ENCODE data around the gene VTI1A. TPM values are rescaled to one million over a fixed set of nuclear protein-coding genes. Genes with fewer than 3 reads are reported as not detected.
A peak's percentile ranks its signal among the peaks of the same experiment; 100 is the strongest.

The VTI1A gene
- total RNA-seq, 6 experiments from 2014 or later: 11.2 to 26.2 (median 12.3) TPM

GRCh38 chr10:112835944-112836451 lies 389.0 kb downstream of the VTI1A start:
- Histone ChIP-seq H3K27ac (peak overlapping the region; percentile 53 to 86 (median 78)), H3K4me3 (peak overlapping the region in 2 of 3 donors; percentile 5 to 7), H3K36me3 (no peaks in the 10 kb centered on the region), H3K9me3 (no peaks in the 10 kb centered on the region), H3K4me1 (peaks cover 0 to 31% (median 17%) of the 10 kb centered on the region in 4 donors), H3K27me3 (no peaks in the 10 kb centered on the region)
- WGBS (ENCODE audit: insufficient coverage, low coverage, low lambda C conversion rate, missing lambda C conversion rate): 30% methylated on average over 7 of the region's 7 CpGs
- intact Hi-C loops (cut with DNase I): no loop called here
- ATAC-seq (peak; percentile 87 to 93 (median 88)), DNase-seq (peak; percentile 85 to 94 (median 93))
- peak; percentile 66 for TF ChIP-seq POLR2A (IDR thresholded peaks at IDR 0.05)
- TF ChIP-seq, protein P1, sequence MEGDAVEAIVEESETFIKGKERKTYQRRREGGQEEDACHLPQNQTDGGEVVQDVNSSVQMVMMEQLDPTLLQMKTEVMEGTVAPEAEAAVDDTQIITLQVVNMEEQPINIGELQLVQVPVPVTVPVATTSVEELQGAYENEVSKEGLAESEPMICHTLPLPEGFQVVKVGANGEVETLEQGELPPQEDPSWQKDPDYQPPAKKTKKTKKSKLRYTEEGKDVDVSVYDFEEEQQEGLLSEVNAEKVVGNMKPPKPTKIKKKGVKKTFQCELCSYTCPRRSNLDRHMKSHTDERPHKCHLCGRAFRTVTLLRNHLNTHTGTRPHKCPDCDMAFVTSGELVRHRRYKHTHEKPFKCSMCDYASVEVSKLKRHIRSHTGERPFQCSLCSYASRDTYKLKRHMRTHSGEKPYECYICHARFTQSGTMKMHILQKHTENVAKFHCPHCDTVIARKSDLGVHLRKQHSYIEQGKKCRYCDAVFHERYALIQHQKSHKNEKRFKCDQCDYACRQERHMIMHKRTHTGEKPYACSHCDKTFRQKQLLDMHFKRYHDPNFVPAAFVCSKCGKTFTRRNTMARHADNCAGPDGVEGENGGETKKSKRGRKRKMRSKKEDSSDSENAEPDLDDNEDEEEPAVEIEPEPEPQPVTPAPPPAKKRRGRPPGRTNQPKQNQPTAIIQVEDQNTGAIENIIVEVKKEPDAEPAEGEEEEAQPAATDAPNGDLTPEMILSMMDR (IDR thresholded peaks at IDR 0.05): no peak

- Histone ChIP-seq H3K27me3 (no peaks in the 10 kb centered on the region), H3K4me3 (no peak overlapping the region), H3K27ac (peak overlapping the region; percentile 50 to 96 (median 96)), H3K36me3 (no peaks in the 10 kb centered on the region), H3K9me3 (no peaks in the 10 kb centered on the region), H3K4me1 (peaks cover 0 to 54% (median 25%) of the 10 kb centered on the region in 4 donors)
- intact Hi-C loops (cut with DNase I): no loop called here
- DNase-seq (no peak), ATAC-seq (no peak)
- WGBS (ENCODE audit: insufficient coverage, low coverage, low lambda C conversion rate, missing lambda C conversion rate): 84% methylated on average over 9 of the region's 15 CpGs
- TF ChIP-seq, protein P1 (IDR thresholded peaks at IDR 0.05): no peak
- no peak for TF ChIP-seq POLR2A (IDR thresholded peaks at IDR 0.05)
Observed at GRCh38 chr10:112838784-112839481, 391.9 kb downstream of the VTI1A start.

DNA sequence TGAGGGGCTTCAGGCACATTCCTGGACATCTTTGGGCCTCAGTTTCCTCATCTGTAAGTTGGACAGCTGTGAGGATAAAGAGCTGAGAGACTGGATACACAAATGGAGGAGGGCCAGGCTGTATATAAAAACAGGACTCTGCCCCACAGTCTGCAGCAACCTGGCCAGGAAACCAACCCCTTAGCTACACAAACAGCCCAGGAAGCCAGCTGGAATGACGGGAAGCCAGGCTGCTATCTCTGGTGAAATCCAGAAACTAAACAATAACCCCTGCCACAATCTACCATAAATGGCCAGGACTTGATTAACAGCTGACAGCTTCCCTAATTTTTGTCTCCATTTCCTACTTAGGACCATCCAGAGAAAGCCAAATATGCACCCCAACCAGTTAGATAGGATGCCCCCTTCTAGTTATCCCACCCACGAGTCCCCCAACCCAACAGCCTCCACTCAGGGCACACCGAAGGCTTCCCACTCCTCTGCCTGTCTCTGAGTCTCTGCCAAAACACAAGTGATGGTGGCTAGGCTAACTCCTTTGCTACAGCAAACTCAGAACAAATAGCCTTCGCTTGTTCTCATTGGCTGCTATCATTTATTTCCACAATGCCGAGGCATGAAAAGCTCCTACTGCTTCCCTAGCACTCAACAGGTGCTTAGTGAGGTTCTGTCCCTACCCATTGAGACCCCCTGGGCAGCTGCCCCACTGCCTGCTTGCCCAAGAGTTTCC lies 393.1 kb downstream of the VTI1A start:
- ATAC-seq (peak; percentile 56 to 76 (median 67)), DNase-seq (peak; percentile 59 to 90 (median 84))
- H3K27ac ChIP-seq: peak overlapping the region; percentile 76 to 96 (median 96)
- H3K27me3 ChIP-seq: no peaks in the 10 kb centered on the region
- H3K4me3 ChIP-seq: no peak overlapping the region
- H3K9me3 ChIP-seq: no peaks in the 10 kb centered on the region
- H3K4me1 ChIP-seq: peaks cover 0 to 49% (median 24%) of the 10 kb centered on the region in 4 donors
- intact Hi-C loops (cut with DNase I): loop anchor here in 1 of 2 donors (10.0 kb wide), 1 partner anchor 65 kb away; no protein-coding TSS in a partner anchor
- WGBS (ENCODE audit: insufficient coverage, low coverage, low lambda C conversion rate, missing lambda C conversion rate): 52% methylated on average over 4 of the region's 5 CpGs
- TF ChIP-seq POLR2A (IDR thresholded peaks at IDR 0.05): peak; percentile 63
- TF ChIP-seq, protein P1 (IDR thresholded peaks at IDR 0.05): no peak
- no peaks in the 10 kb centered on the region for H3K36me3 ChIP-seq

GRCh38 chr10:112841549-112841948 lies 394.5 kb downstream of the VTI1A start:
- ATAC-seq: no peak
- Histone ChIP-seq H3K4me1 (peaks cover 0 to 38% (median 17%) of the 10 kb centered on the region in 4 donors), H3K9me3 (no peaks in the 10 kb centered on the region), H3K4me3 (no peak overlapping the region), H3K27me3 (no peaks in the 10 kb centered on the region), H3K27ac (peak overlapping the region in 2 of 3 donors; percentile 96), H3K36me3 (no peaks in the 10 kb centered on the region)
- intact Hi-C loops (cut with DNase I): loop anchor here in 1 of 2 donors (10.0 kb wide), 1 partner anchor 63 kb away; no protein-coding TSS in a partner anchor
- no peak for DNase-seq
- WGBS (ENCODE audit: insufficient coverage, low coverage, low lambda C conversion rate, missing lambda C conversion rate): 89% methylated on average over 3 of the region's 7 CpGs
- TF ChIP-seq, protein P1 (IDR thresholded peaks at IDR 0.05): no peak
- no peak for TF ChIP-seq POLR2A (IDR thresholded peaks at IDR 0.05)
